GM23338 (cell line): ENCODE measurements around the gene SPAG16. TPM values are rescaled to one million over a fixed set of nuclear protein-coding genes. Genes with fewer than 3 reads are reported as not detected.

Experiments used
- ATAC-seq: fragments of 200-7000 bp; cut with Tn5 transposase; 3 replicates; pipeline ENCODE4 v1.9.1; 2020
- DNase-seq: peaks from one replicate; pipeline ENCODE4 v3.0.0-alpha.2; 2015; ENCODE audit warnings: low spot score
- H2AFZ ChIP-seq: fragments of 200-600 bp; sonication (generic); 2 replicates; pipeline ENCODE4 v1.8.0; 2016; ENCODE audit warnings: antibody characterized with exemption, mild to moderate bottlenecking, moderate library complexity
- H3F3A ChIP-seq: fragments of 200-600 bp; sonication (generic); replicated peaks from 2 replicates; pipeline ENCODE4 v1.8.0; 2017; ENCODE audit warnings: antibody characterized with exemption, mixed run types, low read depth
- H3K27ac ChIP-seq: fragments of 200-600 bp; sonication (generic); 2 replicates; pipeline ENCODE4 v1.6.1; 2016; ENCODE audit warnings: low read depth
- H3K27me3 ChIP-seq: fragments of 200-600 bp; sonication (generic); 2 replicates; pipeline ENCODE4 v1.8.0; 2016; ENCODE audit warnings: mild to moderate bottlenecking, mixed run types, moderate library complexity; ENCODE audit not compliant: insufficient read depth
- H3K36me3 ChIP-seq: fragments of 200-600 bp; sonication (generic); 2 replicates; pipeline ENCODE4 v1.8.0; 2016; ENCODE audit warnings: mild to moderate bottlenecking; ENCODE audit not compliant: insufficient read depth
- H3K4me1 ChIP-seq: fragments of 200-600 bp; sonication (generic); 2 replicates; pipeline ENCODE4 v1.8.0; 2016; ENCODE audit warnings: mild to moderate bottlenecking, moderate library complexity; ENCODE audit not compliant: insufficient read depth
- H3K4me2 ChIP-seq: fragments of 200-600 bp; sonication (generic); 2 replicates; pipeline ENCODE4 v1.7.1; 2017; ENCODE audit warnings: mixed run types
- H3K4me3 ChIP-seq: fragments of 200-600 bp; sonication (generic); 2 replicates; pipeline ENCODE4 v1.6.1; 2016; ENCODE audit warnings: mixed run types
- H3K79me2 ChIP-seq: fragments of 200-600 bp; sonication (generic); replicated peaks from 2 replicates; pipeline ENCODE4 v1.8.0; 2017; ENCODE audit warnings: mild to moderate bottlenecking; ENCODE audit not compliant: insufficient read depth
- H3K9me2 ChIP-seq: fragments of 200-600 bp; sonication (generic); 2 replicates; pipeline ENCODE4 v1.8.0; 2017; ENCODE audit not compliant: insufficient read depth
- H4K20me1 ChIP-seq: fragments of 200-600 bp; sonication (generic); replicated peaks from 2 replicates; pipeline ENCODE4 v1.8.0; 2017; ENCODE audit warnings: mild to moderate bottlenecking; ENCODE audit not compliant: insufficient read depth
- H3K27ac Mint-ChIP-seq: 2 replicates; pipeline ENCODE4 v1.8.0; 2020; ENCODE audit warnings: inconsistent platforms, mild to moderate bottlenecking, moderate library complexity, mixed read lengths
- H3K27me3 Mint-ChIP-seq: 3 replicates; pipeline ENCODE4 v1.8.0; 2022; ENCODE audit warnings: low read depth, mild to moderate bottlenecking, moderate library complexity, mixed read lengths, inconsistent platforms; ENCODE audit not compliant: insufficient read depth, poor library complexity
- H3K36me3 Mint-ChIP-seq: 3 replicates; pipeline ENCODE4 v1.8.0; 2021; ENCODE audit warnings: low read depth, mild to moderate bottlenecking, inconsistent platforms, moderate library complexity, mixed read lengths
- H3K4me1 Mint-ChIP-seq: 3 replicates; pipeline ENCODE4 v1.8.0; 2020; ENCODE audit warnings: mild to moderate bottlenecking, inconsistent platforms, mixed read lengths
- H3K4me3 Mint-ChIP-seq: 3 replicates; pipeline ENCODE4 v1.8.0; 2021; ENCODE audit warnings: moderate library complexity, mild to moderate bottlenecking, inconsistent platforms, mixed read lengths
- H3K9me3 Mint-ChIP-seq: 3 replicates; pipeline ENCODE4 v1.8.0; 2020; ENCODE audit warnings: moderate library complexity, mild to moderate bottlenecking, inconsistent platforms, mixed read lengths
- CREB1 ChIP-seq: fragments of 250-450 bp; sonication (Bioruptor Pico); IDR thresholded peaks from 2 replicates; pipeline ENCODE4 v1.5.0; 2020; ENCODE audit warnings: low read depth, mild to moderate bottlenecking, moderate library complexity
- CTCF ChIP-seq, 2 experiments: fragments of 200-600 bp in 1 of 2; sonication (generic) in 1 of 2; conservative IDR thresholded peaks; 2 replicates each; pipeline versions ENCODE4 v1.5.1 to v1.6.1; 2016 to 2017; ENCODE audit warnings: antibody characterized with exemption in 2 of 2, low read depth in 2 of 2, mild to moderate bottlenecking in 2 of 2, moderate library complexity in 1 of 2
- ETS1 ChIP-seq: IDR thresholded peaks from 2 replicates; pipeline ENCODE4 v1.6.1; 2016; ENCODE audit warnings: antibody characterized with exemption
- EZH2 ChIP-seq: fragments of 200-600 bp; sonication (generic); IDR thresholded peaks from one replicate; pipeline ENCODE4 v1.8.0; 2017; ENCODE audit warnings: antibody characterized with exemption, mild to moderate bottlenecking, low read depth; ENCODE audit not compliant: unreplicated experiment
- EZH2phosphoT487 ChIP-seq: fragments of 200-600 bp; sonication (generic); IDR thresholded peaks from one replicate; pipeline ENCODE4 v1.8.1; 2018; ENCODE audit warnings: antibody characterized with exemption; ENCODE audit not compliant: unreplicated experiment
- POLR2AphosphoS5 ChIP-seq: IDR thresholded peaks from 2 replicates; pipeline ENCODE4 v1.6.1; 2016; ENCODE audit warnings: antibody characterized with exemption, low read depth
- STAT1 ChIP-seq: IDR thresholded peaks from one replicate; pipeline ENCODE4 v1.6.1; 2016; ENCODE audit warnings: antibody characterized with exemption; ENCODE audit not compliant: unreplicated experiment
- ZNF462 ChIP-seq: fragments of 250-450 bp; sonication (Bioruptor Pico); IDR thresholded peaks from 2 replicates; pipeline ENCODE4 v1.5.0; 2020; ENCODE audit warnings: mild to moderate bottlenecking, moderate library complexity
- polyA plus RNA-seq: library from polyadenylated mRNA; unstranded; fragments of >200 nt; fragmentation: Nextera tagmentation; extraction: Ambion mirVana; gene quantifications from 2 replicates; pipeline ENCODE4 v1.2.1, GENCODE V29; 2016
- total RNA-seq: library from RNA; depleted of rRNA; stranded (reverse); fragments of >200 nt; shearing (Covaris generic); gene quantifications from 2 replicates; pipeline ENCODE4 v1.2.3, GENCODE V29; 2014

The SPAG16 gene
- total and polyA plus RNA-seq, 2 experiments from 2014 or later = 19.7 to 47.8 TPM

- no peak for ATAC-seq
- Histone ChIP-seq H3K9me2 (no peaks in the 10 kb centered on the region), H3K27ac (no peak overlapping the region), H4K20me1 (no peaks in the 10 kb centered on the region), H3F3A (no peaks in the 10 kb centered on the region), H3K4me1 (no peaks in the 10 kb centered on the region), H3K4me3 (no peak overlapping the region), H3K79me2 (no peaks in the 10 kb centered on the region), H2AFZ (no peak overlapping the region), H3K36me3 (no peaks in the 10 kb centered on the region), H3K4me2 (no peak overlapping the region), H3K27me3 (no peaks in the 10 kb centered on the region)
- Mint-ChIP-seq H3K4me3 (no peak overlapping the region), H3K36me3 (no peaks in the 10 kb centered on the region), H3K9me3 (no peaks in the 10 kb centered on the region), H3K27me3 (no peaks in the 10 kb centered on the region), H3K27ac (no peak overlapping the region), H3K4me1 (no peaks in the 10 kb centered on the region)
- TF ChIP-seq STAT1 (no peak), EZH2 (no peak), POLR2AphosphoS5 (no peak), CREB1 (CRISPR knock-in tag) (no peak), EZH2phosphoT487 (no peak), ETS1 (no peak), CTCF (conservative IDR thresholded peaks at IDR 0.05; ENCODE audit: low read depth in 2 of 2) (no peak), ZNF462 (CRISPR knock-in tag) (no peak)
- DNase-seq = no peak
Measured at GRCh38 chr2:214395040-214395439, 1110.8 kb downstream of the SPAG16 start.
